Measurements from ENCODE around the gene CFAP20DC.
"Not testable (repeated sequence)": the region's sequence is repeated elsewhere in the genome, so short reads cannot be mapped to it uniquely, and the experiment has no call there.

The CFAP20DC gene

GRCh38 chr3:59049671-59050331 is at the start of gene CFAP20DC:
CFAP20DC (minus strand) TSS chr3:59050025; CDS start chr3:59049631, 394 bp downstream.
- peak; percentile 96 for DNase-seq

- DNase-seq, result not testable (repeated sequence)
Measured at GRCh38 chr3:59098516-59098915, 48.7 kb upstream of the CFAP20DC start.

DNA sequence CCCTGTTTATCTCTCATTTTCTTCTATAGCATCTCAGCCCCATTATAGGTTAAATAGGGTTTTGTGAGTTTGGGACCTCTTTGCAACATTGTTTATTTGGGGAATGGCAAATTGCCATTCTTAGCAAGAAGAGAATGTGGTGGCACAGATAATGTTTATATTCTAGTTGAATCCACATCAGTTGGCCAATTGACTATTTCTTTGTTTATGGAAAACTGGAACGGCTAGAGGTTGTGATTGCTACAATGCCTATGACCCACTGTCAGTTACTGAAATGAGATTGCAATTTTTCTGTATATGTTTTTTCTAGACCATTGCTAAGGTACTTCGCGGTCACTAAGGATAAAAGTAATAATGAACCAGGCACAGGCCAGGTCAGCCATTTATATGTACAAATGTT is 44.6 kb upstream of the CFAP20DC start:
- no peak for DNase-seq

DNA sequence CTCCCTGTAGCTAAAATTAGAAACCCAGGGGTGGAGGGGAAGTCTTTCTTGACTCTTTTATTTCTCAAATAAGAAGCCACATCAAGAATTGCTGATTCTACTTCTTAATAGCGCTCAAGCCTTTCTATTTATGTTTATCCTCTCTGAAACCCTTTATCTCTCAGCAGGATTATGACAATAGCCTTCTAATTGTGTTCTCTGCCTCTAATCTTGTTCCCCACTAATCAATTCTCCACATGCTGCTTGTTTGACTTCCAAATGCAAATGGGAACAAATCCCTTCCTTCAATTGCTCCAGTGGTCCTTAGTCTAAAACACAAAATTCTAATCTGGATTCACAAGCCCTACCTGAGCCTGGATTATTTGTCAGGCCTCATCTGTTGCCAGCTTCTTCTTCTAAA is 43.7 kb upstream of the CFAP20DC start:
- DNase-seq, result no peak

GRCh38 chr3:59088761-59089160 is 38.9 kb upstream of the CFAP20DC start:
- no peak for DNase-seq

DNA sequence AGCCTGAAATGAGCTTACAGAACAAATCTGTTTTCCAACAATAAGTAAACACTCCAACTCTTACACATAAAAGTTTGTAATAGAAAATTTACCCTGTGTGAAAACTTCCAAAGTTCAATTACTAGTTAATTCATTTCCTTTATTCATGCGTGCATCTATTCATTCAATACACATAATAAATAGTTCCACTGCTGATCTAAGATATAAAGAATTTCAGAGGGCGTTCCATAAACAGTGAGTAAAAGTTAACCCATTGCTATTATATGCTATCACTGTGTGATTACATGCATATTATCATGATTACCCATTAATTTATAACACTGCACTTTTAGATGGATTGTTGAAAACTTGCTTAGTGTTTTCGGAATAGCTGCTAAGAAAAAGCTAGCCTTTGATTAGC is 36.2 kb upstream of the CFAP20DC start:
- no peak for DNase-seq

DNA sequence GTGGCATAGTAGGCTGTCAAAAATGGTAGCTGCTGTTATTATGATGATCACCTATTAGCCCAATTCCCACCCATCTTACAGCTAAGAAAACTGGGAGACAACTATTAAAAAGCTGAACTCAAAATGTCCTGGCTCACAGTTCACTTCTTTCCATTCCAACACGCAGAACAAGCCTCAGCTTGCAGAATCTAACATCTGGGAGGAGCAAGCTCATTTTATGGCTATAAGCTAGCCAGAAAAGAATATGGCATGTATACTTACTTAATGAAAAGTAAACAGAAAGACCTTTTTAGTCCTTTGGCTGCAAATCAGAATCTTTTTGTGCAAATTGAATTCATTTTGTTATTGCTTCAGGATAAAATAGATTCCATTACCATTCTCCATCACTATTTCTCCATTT is 34.8 kb upstream of the CFAP20DC start:
- no peak for DNase-seq

DNA sequence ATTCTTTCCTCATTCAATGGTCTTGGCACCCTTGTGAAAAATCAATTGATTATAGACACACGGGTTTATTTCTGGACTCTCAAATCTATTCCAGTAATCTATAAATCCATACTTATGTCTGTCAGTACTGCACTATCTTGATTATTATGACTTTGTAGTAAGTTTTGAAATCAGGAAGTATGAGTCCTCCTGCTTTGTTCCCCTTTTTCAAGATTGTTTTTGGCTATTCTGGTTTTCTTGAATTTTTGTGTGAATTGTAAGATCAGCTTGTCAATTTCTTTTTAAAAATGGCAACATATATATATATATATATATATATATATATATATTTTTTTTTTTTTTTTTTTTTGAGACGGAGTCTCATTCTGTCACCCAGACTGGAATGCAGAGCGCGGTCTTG is 32.3 kb upstream of the CFAP20DC start:
- no peak for DNase-seq

DNA sequence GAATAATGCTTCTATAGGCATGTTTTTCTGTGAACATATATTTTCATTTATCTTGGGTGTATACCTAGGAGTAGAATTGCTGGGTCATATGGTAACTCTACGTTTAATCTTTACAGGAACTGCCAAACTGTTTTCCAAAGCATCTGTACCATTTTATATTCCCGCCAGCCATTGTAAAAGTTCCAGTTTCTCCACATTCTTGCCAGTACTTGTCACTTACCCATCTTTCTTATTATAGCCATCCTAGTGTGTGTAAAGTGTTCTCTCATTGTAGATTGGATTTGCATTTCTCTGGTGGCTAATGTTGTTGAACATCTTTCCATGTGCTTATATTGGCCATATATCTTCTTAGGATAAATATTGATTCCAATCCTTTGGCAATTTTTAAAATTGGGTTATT is 31.2 kb upstream of the CFAP20DC start:
- DNase-seq, result no peak

DNA sequence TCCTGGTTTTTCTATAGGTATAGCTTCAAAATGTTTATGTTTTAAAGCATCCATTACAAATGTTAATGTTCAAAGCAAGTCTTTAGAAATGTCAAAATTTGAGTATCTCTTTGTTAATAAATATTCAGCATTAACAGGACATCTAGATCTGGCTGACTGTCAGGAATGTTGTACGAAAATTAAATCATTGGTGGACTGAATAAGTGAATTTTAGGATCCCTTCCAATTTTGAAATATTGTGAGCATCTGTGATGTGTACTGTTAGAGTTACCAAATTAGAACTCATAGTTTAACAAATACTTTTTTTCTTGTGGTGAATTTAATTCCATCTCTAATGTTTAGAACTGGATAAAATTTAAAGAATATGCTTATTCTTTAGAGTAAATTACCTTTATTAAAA is 30.1 kb upstream of the CFAP20DC start:
- no peak for DNase-seq

DNA sequence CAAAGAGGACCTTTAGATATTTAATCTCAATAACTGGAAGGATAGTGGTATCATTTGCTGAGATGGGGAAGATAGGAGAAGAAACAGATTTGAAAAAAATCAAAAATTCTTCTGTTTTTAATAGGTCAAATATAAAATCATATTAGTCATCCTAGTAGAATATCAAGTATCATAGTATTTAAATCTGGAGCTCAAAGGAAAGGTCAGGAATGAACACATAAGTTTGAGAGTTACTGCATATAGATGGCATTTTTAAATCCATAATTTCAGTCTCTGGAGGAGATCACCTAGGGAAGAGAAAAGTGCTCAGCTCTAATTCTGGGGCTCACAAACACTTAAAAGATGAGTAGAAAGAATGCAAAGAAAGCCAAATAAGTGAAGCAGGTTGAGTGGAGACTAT is 24.9 kb upstream of the CFAP20DC start:
- no peak for DNase-seq

- DNase-seq, result no peak
Measured at GRCh38 chr3:59072681-59073080, 22.9 kb upstream of the CFAP20DC start.

DNA sequence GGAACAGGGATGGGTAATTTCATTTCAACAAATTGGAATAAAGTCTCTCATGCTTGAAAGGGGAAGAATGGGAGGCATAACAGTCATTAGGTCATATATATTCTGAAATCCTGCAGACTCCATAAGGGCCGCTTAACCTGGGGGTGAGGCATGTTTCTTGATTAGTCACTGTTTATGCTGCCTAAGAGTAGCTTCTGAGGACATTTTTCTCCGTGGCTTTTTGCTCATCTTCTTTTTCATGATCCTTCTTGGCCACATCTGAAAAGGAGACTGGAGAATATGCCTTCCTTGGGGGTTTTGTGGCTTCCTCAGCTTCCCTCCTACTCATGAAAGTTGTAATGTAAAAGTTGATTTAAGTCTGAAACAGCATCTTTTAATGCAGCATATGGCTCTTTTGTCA is 20.0 kb upstream of the CFAP20DC start:
- DNase-seq, result peak; percentile 4

GRCh38 chr3:59065240-59065639 is 15.4 kb upstream of the CFAP20DC start:
- no peak for DNase-seq

DNA sequence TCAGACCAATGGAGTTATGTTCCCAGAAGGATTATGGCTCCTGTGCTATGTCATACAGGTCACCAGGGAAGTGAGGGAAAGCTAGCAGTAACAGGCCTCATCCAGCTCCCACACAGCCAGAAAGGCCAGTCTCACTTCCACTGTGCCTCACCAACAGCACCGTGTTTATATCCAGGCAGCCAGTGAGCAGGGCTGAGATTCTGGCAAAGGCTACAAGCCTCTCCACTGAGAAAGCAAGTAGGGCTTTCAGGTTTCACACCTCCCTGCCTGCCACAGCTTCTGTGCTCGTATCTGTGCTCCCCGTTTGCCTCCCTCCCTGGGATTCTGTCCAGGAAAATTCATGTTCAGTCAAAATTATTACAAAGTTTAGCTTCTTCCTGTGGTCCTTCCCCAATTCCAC is 14.9 kb upstream of the CFAP20DC start:
- no peak for DNase-seq

GRCh38 chr3:59064276-59064675 is 14.5 kb upstream of the CFAP20DC start:
- DNase-seq, result no peak

DNA sequence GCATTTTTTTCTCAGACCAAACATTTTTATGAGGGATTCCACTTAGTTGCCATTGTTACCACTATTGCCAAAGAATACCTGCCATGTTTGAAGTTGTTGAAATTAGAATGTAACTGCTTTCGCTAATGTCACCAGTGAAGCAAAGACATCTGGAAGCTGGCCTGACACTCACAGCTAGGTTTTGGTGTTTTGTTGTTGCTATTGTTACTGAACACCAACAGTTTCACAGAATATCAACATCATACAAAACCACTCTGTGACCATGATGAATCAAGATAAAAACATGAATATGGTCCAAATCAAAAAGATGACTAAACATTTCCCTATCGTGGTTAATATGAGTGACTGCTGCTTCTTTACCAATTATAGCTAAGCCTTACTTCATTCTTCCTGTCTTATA is 6.9 kb upstream of the CFAP20DC start:
- DNase-seq, result no peak

GRCh38 chr3:59052803-59053411 is 3.1 kb upstream of the CFAP20DC start:
- peak; percentile 18 for DNase-seq

DNA sequence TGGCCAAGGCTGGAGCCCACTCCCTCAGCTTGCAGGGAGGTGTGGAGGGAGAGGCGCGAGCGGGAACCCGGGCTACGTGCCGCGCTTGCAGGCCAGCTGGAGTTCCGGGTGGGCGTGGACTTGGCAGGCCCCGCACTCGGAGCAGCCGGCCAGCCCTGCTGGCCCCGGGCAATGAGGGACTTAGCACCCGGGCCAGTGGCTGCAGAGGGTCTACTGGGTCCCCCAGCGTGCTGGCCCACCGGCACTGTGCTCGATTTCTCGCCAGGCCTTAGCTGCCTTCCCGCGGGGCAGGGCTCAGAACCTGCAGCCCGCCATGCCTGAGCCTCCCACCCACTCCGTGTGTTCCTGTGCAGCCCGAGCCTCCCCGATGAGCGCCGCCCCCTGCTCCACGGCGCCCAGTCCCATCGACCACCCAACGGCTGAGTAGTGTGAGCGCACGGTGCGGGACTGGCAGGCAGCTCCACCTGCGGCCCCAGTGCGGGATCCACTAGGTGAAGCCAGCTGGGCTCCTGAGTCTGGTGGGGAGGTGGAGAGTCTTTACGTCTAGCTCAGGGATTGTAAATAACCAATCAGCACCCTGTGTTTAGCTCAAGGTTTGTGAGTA is 1.1 kb upstream of the CFAP20DC start:
- DNase-seq, result not testable (repeated sequence)

GRCh38 chr3:59046839-59047238 is 3.0 kb downstream of the CFAP20DC start:
- no peak for DNase-seq

DNA sequence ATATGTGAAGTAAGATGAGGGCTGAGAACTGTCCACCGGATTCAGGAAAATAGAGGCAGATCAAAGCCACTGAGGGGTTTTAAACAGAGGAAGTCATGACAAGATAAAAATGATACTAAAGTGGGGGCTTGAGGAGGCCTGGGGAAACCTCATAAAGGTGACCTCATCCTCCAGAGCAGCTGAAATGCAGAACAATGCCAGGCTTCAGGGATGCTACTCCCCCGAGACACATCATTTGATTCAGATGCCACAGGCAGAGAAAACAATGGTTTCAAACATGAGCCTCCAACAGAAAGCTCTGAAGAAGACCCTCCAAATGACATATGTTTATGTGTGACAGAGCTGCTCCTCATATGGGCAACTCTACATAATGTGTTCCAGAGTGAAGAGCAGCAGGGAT is 6.4 kb downstream of the CFAP20DC start:
- no peak for DNase-seq

DNA sequence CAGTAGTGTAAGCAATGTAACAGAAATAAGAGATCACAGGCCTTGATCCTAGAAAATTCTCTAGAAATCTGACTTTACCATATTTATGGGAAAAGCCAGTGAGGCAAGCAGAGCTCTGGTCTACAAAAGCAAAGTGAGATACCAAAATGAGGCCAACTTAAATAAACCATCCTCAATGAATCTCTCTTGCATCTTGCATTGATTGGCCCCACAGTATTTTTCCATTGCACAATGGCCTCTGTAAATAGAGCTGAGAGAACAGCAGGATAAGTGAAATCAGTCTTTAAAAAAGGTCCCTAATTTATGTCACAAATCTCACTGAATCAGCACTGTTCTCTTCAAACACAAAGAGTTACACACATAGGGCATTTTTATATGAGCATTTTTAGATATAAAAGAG is 8.9 kb downstream of the CFAP20DC start:
- no peak for DNase-seq

DNA sequence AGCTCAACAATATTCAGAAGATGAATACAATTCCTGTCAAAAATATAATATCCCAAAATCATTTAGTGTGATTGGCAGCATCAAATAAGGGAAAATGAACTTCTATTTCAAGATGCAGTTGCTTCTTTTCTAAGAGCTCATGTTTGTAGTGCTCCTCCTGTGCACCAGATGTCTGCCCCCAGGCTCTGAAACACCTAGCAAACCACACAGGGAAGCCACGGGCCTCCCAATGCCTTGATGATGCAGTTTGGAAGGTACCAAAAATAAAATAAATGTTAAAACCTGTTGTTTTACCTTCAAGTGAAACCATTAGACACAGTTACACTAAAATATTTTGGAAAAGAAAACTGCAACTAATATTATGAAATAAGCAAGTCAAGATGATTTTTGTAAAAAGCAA is 22.2 kb downstream of the CFAP20DC start:
- no peak for DNase-seq

DNA sequence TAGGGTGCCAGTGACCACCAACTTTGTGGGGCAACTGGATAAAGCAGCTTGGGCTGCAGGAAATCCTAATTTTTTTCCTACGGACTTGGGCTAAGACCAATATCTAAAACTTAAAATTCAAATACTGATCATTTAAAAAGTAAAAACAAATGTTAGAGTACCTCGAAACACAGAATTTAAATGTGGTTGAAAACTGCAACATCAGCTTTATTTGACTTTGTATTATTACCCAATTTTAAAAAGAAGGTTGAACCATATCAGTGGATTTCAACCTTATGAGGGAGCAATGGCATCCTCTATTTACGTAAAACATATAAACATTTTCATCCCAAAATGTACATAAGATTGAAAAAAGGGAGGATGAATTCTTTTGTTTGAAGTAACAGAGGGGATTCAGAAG is 26.2 kb downstream of the CFAP20DC start:
- DNase-seq, result no peak

DNA sequence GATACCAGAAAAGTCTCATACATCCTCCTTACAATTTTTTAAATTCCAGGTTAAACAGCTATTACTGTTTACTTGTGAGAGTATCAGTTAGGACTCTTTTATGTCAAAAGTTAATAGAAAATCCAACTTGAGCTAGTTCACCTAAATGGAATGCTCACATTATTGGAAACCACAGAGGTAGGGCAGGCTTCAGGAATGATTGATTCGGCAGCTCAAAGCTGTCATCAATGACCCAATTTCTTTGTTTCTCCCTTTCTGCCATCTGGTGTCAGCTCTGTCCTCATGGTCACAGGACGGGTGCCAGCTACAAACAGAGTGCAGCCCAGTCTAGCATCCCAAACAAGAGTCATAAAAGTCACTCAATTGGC is 32.2 kb downstream of the CFAP20DC start:
- no peak for DNase-seq
